SK-N-MC (cell line): ENCODE results near the gene HLCS.

Source experiments
- DNase-seq: peaks from one replicate; pipeline ENCODE4 v3.0.0-alpha.2; 2011; ENCODE audit warnings: low read depth, low spot score
- H3K27ac ChIP-seq: fragments of 200-600 bp; sonication (generic); 2 replicates; pipeline ENCODE4 v1.5.1; 2016; ENCODE audit warnings: mixed run types
- H3K36me3 ChIP-seq: fragments of 200-600 bp; sonication (generic); 2 replicates; pipeline ENCODE4 v1.6.1; 2017; ENCODE audit warnings: antibody characterized with exemption, low read length, mixed read lengths; ENCODE audit not compliant: insufficient read depth
- H3K4me3 ChIP-seq: fragments of 200-600 bp; sonication (generic); 2 replicates; pipeline ENCODE4 v1.5.1; 2016
- H3K9ac ChIP-seq: fragments of 200-600 bp; sonication (generic); 2 replicates; pipeline ENCODE4 v1.8.0; 2017; ENCODE audit warnings: mixed run types, mixed read lengths; ENCODE audit not compliant: insufficient read length
- H3K9me3 ChIP-seq: fragments of 200-600 bp; sonication (generic); 2 replicates; pipeline ENCODE4 v1.6.1; 2017; ENCODE audit warnings: low read depth, mild to moderate bottlenecking, antibody characterized with exemption, low read length, moderate library complexity, mixed read lengths
- EZH2 ChIP-seq: fragments of 200-600 bp; sonication (generic); IDR thresholded peaks from one replicate; pipeline ENCODE4 v1.6.1; 2017; ENCODE audit warnings: antibody characterized with exemption
- FOXP2 ChIP-seq: optimal IDR thresholded peaks from 2 replicates; pipeline ENCODE3; 2011; ENCODE audit warnings: mild to moderate bottlenecking, moderate library complexity; ENCODE audit not compliant: insufficient read depth; ENCODE audit errors: extremely low read length, control extremely low read depth
- POLR2AphosphoS5 ChIP-seq: IDR thresholded peaks from 2 replicates; pipeline ENCODE4 v1.6.1; 2012; ENCODE audit warnings: mild to moderate bottlenecking, low read depth, low read length, borderline replicate concordance

The HLCS gene

DNA sequence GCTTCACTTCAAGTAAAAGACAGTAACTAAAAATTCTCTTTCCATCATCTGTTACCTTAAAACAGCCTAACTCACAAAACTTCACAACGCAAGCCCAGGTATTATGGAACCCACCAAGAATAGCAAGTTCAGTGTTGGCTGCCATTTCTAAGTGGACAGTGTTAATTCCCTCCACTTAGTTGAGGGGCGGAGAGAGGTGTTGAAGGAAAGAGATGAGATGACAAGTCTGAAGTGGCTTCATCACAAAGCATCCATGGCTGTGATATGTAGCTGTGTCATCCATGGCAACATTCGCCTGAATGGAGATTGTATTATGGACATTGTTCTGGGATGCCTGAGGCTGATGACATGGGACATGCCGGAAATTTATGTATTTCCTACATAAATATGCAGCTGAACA is 165.7 kb downstream of the HLCS start:
- Histone ChIP-seq H3K9me3 (no peaks in the 10 kb centered on the region), H3K4me3 (no peak overlapping the region), H3K27ac (no peak overlapping the region), H3K9ac (no peak overlapping the region), H3K36me3 (no peaks in the 10 kb centered on the region)
- no peak for DNase-seq
- no peak for TF ChIP-seq POLR2AphosphoS5
- TF ChIP-seq EZH2: no peak
- no peak for TF ChIP-seq FOXP2

DNA sequence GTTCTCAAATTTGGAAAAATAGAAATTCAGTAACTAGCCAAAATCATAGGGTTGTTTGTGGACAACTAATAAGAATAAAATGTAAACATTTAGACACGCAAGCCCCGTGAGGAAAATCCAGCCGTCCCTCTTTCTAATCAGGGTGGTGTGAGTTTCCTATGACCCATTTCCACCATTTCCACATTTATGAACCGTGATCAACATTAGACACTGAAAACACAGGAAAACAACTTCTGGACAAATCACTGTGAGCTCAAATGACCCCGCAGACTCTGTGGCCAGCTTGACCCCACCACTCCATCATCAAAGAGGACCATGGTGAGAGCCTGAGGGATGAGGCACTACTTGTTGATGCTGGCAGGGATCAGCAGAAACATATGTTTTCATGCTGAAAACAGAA is 166.6 kb downstream of the HLCS start:
- TF ChIP-seq FOXP2 (no peak), EZH2 (no peak), POLR2AphosphoS5 (no peak)
- DNase-seq: no peak
- H3K9ac ChIP-seq: no peak overlapping the region

DNA sequence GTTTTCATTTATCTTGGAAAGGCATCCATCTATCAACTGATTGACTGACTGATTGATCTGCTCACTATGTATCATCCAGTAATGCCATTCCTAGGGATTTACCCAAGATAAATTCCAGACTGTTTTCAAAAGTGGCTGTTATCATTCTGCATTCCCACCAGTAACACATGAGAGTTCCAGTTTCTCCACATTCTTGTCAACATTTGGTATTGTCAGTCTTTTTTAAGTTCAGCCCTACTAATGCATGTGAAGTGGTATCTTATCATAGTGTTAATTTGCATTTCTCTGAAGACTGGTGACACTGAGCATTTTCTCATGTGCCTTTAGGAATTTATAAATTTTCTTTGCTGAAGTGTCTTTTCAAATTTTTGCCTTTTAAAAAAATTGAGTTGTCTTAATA is 168.0 kb downstream of the HLCS start:
- no peak overlapping the region for H3K9ac ChIP-seq
- H3K9me3 ChIP-seq: no peaks in the 10 kb centered on the region
- H3K4me3 ChIP-seq: no peak overlapping the region
- no peak for TF ChIP-seq POLR2AphosphoS5
- TF ChIP-seq FOXP2: no peak
- no peak for TF ChIP-seq EZH2
- no peak for DNase-seq
- no peak overlapping the region for H3K27ac ChIP-seq
- H3K36me3 ChIP-seq: no peaks in the 10 kb centered on the region

More for the DNA sequence above, 166.6 kb downstream of the HLCS start:
- Histone ChIP-seq H3K4me3 (no peak overlapping the region), H3K36me3 (no peaks in the 10 kb centered on the region), H3K27ac (no peak overlapping the region), H3K9me3 (no peaks in the 10 kb centered on the region)

DNA sequence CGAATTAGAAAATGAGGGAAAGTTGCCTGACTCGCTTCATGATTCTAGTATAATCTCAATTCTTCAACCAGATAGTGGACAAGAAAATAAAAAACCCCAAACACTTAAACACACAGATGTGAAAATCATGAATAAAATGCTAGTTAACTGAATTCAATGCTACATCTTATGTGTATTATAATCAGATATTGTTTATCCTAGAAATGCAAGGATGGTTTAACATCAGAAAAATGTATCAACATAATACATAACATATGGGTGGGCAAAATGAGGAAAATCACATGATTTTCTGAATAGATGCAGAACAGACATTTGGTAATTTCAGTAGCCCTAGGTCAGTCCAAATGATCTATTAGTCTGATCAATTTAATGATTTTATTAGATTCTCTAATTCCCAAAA is 170.4 kb downstream of the HLCS start:
- DNase-seq: no peak
- Histone ChIP-seq H3K36me3 (no peaks in the 10 kb centered on the region), H3K9me3 (no peaks in the 10 kb centered on the region), H3K9ac (no peak overlapping the region), H3K4me3 (no peak overlapping the region), H3K27ac (no peak overlapping the region)
- TF ChIP-seq EZH2 (no peak), POLR2AphosphoS5 (no peak), FOXP2 (no peak)

DNA sequence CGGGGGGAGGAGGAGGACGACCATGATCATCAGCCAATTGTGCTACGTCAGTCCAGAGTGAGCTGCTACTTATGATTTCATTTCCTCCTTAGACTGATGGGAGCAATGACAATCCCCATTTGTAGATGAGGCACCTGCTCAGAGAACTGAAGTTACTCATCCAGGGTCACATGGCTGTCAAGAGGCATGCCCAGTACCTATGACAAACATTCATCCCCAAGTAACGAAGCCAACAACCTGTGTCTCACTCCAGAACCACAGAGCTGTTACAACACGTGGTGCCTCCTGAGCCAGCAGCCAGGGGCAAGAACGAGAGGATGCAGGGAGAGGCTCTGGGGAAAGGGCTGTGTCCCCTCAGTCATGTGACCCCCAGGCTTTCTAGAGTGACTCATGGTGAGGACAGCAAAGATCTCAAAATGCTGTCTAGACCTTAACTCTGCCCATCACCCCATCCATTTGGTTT is 173.9 kb downstream of the HLCS start:
- Histone ChIP-seq H3K4me3 (no peak overlapping the region), H3K27ac (no peak overlapping the region), H3K36me3 (no peaks in the 10 kb centered on the region), H3K9me3 (no peaks in the 10 kb centered on the region), H3K9ac (no peak overlapping the region)
- no peak for TF ChIP-seq FOXP2
- no peak for TF ChIP-seq EZH2
- no peak for TF ChIP-seq POLR2AphosphoS5
- DNase-seq: no peak

DNA sequence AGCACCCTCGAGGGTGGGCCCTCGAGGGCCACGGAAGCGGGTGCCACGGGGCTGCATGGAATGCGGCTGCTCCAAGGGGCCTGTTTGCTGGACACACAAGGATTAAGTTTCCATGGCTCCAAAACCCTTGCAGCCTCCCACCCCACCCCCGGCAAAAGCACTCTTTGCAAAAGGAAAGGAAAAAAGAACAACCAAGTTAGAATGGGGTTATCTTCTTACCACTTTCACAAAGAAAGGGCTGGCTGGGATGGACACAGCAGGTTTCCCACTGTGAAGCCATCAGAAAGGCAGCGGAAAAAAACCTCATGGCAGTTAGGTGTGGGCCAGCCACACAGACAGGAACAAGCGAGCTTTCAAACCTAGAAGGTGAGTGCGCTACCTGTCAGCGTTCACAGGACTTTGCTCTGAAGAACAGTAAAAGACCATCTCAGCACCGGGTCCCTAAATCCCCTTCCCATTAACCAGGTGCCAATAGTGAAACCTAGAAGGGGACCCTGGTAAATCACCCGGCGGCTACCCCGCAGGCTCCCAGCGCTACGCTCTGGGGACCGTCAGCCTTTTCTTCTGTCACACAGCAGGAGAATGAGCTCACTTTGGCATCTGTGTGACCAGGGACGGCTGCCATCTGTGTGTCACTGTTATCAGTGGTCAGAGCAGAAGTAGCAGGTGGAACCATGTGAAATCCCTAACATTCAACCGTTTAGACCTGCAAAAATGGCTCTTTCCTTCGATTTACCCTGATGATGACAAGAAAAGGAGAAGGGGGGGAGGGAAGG is 174.6 kb downstream of the HLCS start:
- Histone ChIP-seq H3K27ac (no peak overlapping the region), H3K36me3 (no peaks in the 10 kb centered on the region), H3K9ac (no peak overlapping the region), H3K9me3 (no peaks in the 10 kb centered on the region), H3K4me3 (no peak overlapping the region)
- no peak for DNase-seq
- TF ChIP-seq EZH2 (no peak), POLR2AphosphoS5 (no peak), FOXP2 (no peak)

DNA sequence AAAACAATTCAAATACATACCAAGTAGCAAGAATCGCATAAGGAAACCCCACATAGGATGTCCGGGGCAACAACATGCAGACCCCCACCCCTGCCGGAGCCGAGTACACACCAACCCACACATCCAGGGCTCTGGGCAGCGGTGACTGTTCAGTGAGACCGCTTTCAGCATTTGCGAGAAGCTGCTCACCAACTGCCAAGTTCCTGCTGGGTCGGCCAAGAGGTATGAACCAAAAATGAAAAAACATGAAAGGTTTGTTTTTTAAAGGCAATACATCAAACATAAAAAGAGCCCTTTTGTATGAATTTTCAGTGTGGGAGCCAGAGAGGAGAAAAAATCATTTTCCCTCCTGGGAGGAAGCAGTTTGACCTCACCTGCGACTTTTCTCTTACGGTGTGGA is 175.3 kb downstream of the HLCS start:
- TF ChIP-seq FOXP2 (no peak), POLR2AphosphoS5 (no peak), EZH2 (no peak)
- no peak for DNase-seq

DNA sequence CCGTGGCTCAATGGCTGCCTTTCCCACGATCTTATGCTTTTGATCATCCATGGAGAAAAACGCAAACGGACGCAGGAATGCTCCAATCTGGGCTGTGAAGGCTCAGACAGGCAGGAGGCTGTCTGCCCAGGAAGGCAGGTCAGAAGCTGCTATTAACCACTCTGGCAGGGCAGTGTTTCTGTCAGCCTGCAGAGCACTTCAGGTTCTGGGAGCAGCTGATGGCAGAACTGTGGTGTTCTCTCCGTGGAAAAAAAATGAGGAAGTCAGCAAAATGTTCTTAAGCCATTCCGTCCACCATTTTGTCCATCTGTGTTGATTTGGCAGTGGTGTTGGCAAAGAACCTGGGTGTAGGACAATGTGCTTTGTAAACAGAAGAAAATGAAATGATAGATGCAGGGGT is 175.9 kb downstream of the HLCS start:
- Histone ChIP-seq H3K9ac (no peak overlapping the region), H3K4me3 (no peak overlapping the region), H3K27ac (no peak overlapping the region), H3K9me3 (no peaks in the 10 kb centered on the region), H3K36me3 (no peaks in the 10 kb centered on the region)
- TF ChIP-seq POLR2AphosphoS5 (no peak), EZH2 (no peak), FOXP2 (no peak)
- no peak for DNase-seq

More for the DNA sequence above, 175.3 kb downstream of the HLCS start:
- Histone ChIP-seq H3K36me3 (no peaks in the 10 kb centered on the region), H3K9ac (no peak overlapping the region), H3K4me3 (no peak overlapping the region), H3K27ac (no peak overlapping the region), H3K9me3 (no peaks in the 10 kb centered on the region)
